Measurements from ENCODE around the gene BTBD9. TPM values are rescaled to one million over a fixed set of nuclear protein-coding genes. Genes with fewer than 3 reads are reported as not detected.

Gene BTBD9
- total RNA-seq, 1 donor from 2014 or later, result 9.9 TPM

DNA sequence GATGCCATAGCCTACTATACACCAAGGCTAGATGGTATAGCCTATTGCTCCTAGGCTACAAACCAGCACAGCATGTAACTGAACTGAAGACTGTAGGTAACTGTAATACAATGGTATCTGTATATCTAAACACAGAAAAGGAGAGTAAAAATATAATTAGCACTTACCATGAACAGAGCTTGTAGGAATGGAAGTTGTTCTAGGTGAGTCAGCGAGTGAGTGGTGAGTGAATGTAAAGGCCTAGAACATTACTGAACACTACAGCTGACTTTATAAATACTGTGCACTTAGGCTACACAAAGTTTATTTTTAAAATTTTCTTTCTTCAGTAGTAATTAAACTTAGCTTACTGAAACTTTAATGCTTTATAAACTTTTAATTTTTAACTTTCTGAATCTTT, 129.5 kb downstream of the BTBD9 start:
- intact Hi-C loops (cut with DNase I), result no loop called here
- TF ChIP-seq, protein P1, sequence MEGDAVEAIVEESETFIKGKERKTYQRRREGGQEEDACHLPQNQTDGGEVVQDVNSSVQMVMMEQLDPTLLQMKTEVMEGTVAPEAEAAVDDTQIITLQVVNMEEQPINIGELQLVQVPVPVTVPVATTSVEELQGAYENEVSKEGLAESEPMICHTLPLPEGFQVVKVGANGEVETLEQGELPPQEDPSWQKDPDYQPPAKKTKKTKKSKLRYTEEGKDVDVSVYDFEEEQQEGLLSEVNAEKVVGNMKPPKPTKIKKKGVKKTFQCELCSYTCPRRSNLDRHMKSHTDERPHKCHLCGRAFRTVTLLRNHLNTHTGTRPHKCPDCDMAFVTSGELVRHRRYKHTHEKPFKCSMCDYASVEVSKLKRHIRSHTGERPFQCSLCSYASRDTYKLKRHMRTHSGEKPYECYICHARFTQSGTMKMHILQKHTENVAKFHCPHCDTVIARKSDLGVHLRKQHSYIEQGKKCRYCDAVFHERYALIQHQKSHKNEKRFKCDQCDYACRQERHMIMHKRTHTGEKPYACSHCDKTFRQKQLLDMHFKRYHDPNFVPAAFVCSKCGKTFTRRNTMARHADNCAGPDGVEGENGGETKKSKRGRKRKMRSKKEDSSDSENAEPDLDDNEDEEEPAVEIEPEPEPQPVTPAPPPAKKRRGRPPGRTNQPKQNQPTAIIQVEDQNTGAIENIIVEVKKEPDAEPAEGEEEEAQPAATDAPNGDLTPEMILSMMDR (IDR thresholded peaks at IDR 0.05), result no peak
- H3K36me3 ChIP-seq, result no peaks in the 10 kb centered on the region
- H3K27ac ChIP-seq, result no peak overlapping the region
- no peaks in the 10 kb centered on the region for H3K27me3 ChIP-seq
- no peak for DNase-seq (ENCODE audit: low spot score in 2 of 2)
- H3K4me3 ChIP-seq, result no peak overlapping the region
- no peaks in the 10 kb centered on the region for H3K9me3 ChIP-seq
- H3K4me1 ChIP-seq, result peaks cover 0 to 22% of the 10 kb centered on the region in 2 donors

DNA sequence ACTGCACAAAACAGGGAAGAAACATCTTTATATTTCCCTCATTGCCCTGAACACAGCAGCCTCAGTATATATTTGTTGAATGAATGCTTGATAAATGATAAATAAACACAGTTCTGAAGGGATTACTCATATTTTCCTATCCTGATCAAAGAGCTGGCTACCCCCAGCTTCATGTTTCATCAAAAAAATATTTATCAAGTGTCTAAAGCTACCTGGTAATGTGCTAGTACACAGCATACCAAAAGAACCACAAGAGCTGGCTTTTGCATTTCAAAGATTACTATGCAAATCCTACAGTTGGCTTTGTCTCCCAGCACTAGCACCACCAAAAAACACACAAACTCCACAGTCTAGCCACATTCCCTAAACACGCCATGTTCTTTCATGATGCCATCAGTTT, 130.0 kb downstream of the BTBD9 start:
- Histone ChIP-seq H3K36me3 (no peaks in the 10 kb centered on the region), H3K27me3 (no peaks in the 10 kb centered on the region), H3K9me3 (no peaks in the 10 kb centered on the region), H3K4me1 (peaks cover 0 to 22% of the 10 kb centered on the region in 2 donors), H3K4me3 (no peak overlapping the region), H3K27ac (no peak overlapping the region)
- intact Hi-C loops (cut with DNase I), result no loop called here
- DNase-seq (ENCODE audit: low spot score in 2 of 2), result no peak
- TF ChIP-seq, protein P1 (IDR thresholded peaks at IDR 0.05), result no peak

DNA sequence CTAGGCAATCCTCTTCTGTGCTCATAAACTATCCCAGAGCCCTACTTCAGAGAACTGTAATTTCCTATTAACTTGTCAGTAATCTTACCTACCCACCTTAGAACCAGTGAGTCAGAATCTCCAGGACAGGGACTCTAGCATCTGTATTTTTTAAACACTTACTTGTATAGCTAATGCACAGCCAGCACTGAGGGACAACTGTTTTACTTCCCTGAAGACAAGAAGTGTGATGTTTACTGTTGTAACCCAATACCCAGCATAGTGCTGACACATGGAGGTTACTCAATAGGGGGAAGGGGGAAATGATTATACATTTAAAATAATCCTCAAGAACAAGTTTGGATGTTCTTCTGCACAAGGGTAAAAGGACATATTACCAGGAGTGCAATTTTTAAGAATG, 130.8 kb downstream of the BTBD9 start:
- no peak overlapping the region for H3K4me3 ChIP-seq

DNA sequence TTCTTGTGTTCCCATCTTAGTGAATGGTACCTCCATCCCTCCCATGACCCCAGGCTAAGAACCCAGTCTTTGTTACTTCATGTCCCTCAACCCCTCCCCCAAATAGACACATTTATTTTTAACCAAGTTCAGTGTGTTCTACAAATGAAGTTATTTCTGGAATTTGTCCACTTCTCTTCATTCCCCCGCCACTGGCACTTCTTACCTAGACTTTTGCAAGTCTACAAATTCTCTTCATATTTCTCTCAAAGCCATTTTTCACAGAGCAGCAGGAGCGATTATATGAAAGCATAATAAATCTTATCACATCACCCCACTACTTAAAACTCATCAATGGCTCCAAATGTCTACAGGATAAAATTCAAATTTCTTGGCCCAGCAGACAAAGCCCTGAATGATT, 131.4 kb downstream of the BTBD9 start:
- H3K4me1 ChIP-seq, result peaks cover 0 to 22% of the 10 kb centered on the region in 2 donors
- H3K36me3 ChIP-seq, result no peaks in the 10 kb centered on the region
- no peaks in the 10 kb centered on the region for H3K27me3 ChIP-seq
- TF ChIP-seq, protein P1 (IDR thresholded peaks at IDR 0.05), result no peak
- intact Hi-C loops (cut with DNase I), result no loop called here
- no peaks in the 10 kb centered on the region for H3K9me3 ChIP-seq
- H3K27ac ChIP-seq, result no peak overlapping the region
- no peak for DNase-seq (ENCODE audit: low spot score in 2 of 2)
- no peak overlapping the region for H3K4me3 ChIP-seq

More for the DNA sequence above, 130.8 kb downstream of the BTBD9 start:
- Histone ChIP-seq H3K36me3 (no peaks in the 10 kb centered on the region), H3K9me3 (no peaks in the 10 kb centered on the region), H3K27ac (no peak overlapping the region), H3K4me1 (peaks cover 0 to 22% of the 10 kb centered on the region in 2 donors), H3K27me3 (no peaks in the 10 kb centered on the region)
- DNase-seq (ENCODE audit: low spot score in 2 of 2), result no peak
- TF ChIP-seq, protein P1 (IDR thresholded peaks at IDR 0.05), result no peak
- intact Hi-C loops (cut with DNase I), result no loop called here

DNA sequence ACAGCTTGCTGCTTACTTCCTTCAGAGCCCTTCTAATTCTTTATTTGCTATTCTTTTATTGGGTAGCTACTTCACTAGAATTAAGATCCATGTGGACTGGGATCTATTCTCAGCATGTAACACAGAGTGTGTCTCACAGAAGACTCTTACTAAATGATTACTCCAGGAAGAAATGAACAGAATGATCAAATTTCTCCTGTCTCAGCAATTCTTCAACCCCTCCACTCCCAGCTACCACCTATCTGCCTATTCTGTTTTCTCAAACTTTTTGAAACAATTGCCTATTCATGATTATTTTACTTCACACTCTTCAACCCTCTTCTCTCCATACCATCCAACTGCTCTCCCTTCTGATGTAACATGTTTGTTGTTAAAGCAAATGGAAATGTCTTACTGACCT, 132.6 kb downstream of the BTBD9 start:
- Histone ChIP-seq H3K4me3 (no peak overlapping the region), H3K27ac (no peak overlapping the region), H3K4me1 (peaks cover 0 to 22% of the 10 kb centered on the region in 2 donors), H3K27me3 (no peaks in the 10 kb centered on the region), H3K9me3 (no peaks in the 10 kb centered on the region), H3K36me3 (no peaks in the 10 kb centered on the region)
- no peak for DNase-seq (ENCODE audit: low spot score in 2 of 2)
- intact Hi-C loops (cut with DNase I), result no loop called here
- TF ChIP-seq, protein P1 (IDR thresholded peaks at IDR 0.05), result no peak

DNA sequence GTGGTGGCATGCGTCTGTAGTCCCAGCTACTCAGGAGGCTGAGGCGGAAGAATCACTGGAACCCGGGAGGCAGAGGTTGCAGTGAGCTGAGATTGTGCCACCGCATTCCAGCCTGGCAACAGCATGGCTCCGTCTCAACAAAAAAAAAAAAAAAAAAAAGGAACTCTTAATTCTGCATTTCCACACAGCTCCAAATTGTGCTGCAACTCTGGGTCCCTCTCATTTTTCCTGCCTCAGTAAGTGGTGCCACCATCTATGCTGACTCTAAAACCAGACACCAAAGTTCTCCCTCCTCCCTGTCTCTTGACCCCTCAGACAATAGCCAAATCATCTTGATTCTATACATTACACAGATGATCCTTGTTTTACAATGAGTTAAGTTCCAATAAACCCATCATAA, 133.9 kb downstream of the BTBD9 start:
- TF ChIP-seq, protein P1 (IDR thresholded peaks at IDR 0.05), result no peak
- intact Hi-C loops (cut with DNase I), result no loop called here
- DNase-seq (ENCODE audit: low spot score in 2 of 2), result no peak

More for the DNA sequence above, 133.9 kb downstream of the BTBD9 start:
- H3K36me3 ChIP-seq, result no peaks in the 10 kb centered on the region
- H3K9me3 ChIP-seq, result no peaks in the 10 kb centered on the region
- no peak overlapping the region for H3K27ac ChIP-seq
- peaks cover 0 to 22% of the 10 kb centered on the region in 2 donors for H3K4me1 ChIP-seq
- no peak overlapping the region for H3K4me3 ChIP-seq
- no peaks in the 10 kb centered on the region for H3K27me3 ChIP-seq

All from ascending aorta (tissue), 2 donors.